Right lobe of liver (tissue), 6 donors: Measurements from ENCODE around the gene FADS3. TPM values are rescaled to one million over a fixed set of nuclear protein-coding genes. Genes with fewer than 3 reads are reported as not detected.

ENCODE experiments used
- ATAC-seq, 4 donors: fragments of 200-7000 bp; cut with Tn5 transposase; one replicate each; pipeline ENCODE4 v1.9.1; 2020; ENCODE audit warnings: mild to moderate bottlenecking in 4 of 4, moderate library complexity in 4 of 4
- DNase-seq, 3 donors: peaks; one replicate each; pipeline ENCODE4 v3.0.0-alpha.2; 2020
- H3K27ac ChIP-seq, 3 donors: fragments of 200-600 bp; one replicate each; pipeline ENCODE4 v1.8.0; 2022
- H3K27me3 ChIP-seq, 2 donors: fragments of 200-600 bp; one replicate each; pipeline ENCODE4 v1.8.0; 2022
- H3K36me3 ChIP-seq, 4 donors: fragments of 200-600 bp; sonication (generic) in 1 of 4; one replicate each; pipeline versions ENCODE4 v1.5.1 to v1.8.0; 2017 to 2022; ENCODE audit warnings: control low read depth in 1 of 4
- H3K4me1 ChIP-seq, 4 donors: fragments of 200-600 bp; sonication (generic) in 1 of 4; one replicate each; pipeline versions ENCODE4 v1.5.1 to v1.8.0; 2017 to 2022; ENCODE audit warnings: control low read depth in 1 of 4
- H3K4me3 ChIP-seq, 3 donors: fragments of 200-600 bp; one replicate each; pipeline ENCODE4 v1.8.0; 2022
- H3K9me3 ChIP-seq, 4 donors: fragments of 200-600 bp; sonication (generic) in 1 of 4; one replicate each; pipeline versions ENCODE4 v1.5.1 to v1.8.0; 2017 to 2022; ENCODE audit warnings: control low read depth in 1 of 4
- CTCF ChIP-seq, 4 donors: fragments of 200-600 bp in 3 of 4; fragments of 450-650 bp in 1 of 4; IDR thresholded peaks; one replicate each; pipeline versions ENCODE4 v1.5.1 to v1.8.0; 2016 to 2022; ENCODE audit warnings: antibody characterized with exemption in 4 of 4, mild to moderate bottlenecking in 2 of 4
- POLR2A ChIP-seq: fragments of 450-650 bp; IDR thresholded peaks from one replicate; pipeline ENCODE4 v1.6.1; 2017; ENCODE audit warnings: antibody characterized with exemption, mild to moderate bottlenecking
- WGBS: methylation state at CpG from one replicate; pipeline ENCODE4 v1.1.6; 2018; ENCODE audit warnings: low coverage, low lambda C conversion rate; ENCODE audit not compliant: insufficient coverage; ENCODE audit errors: missing lambda C conversion rate; 5-methylcytosine and 5-hydroxymethylcytosine counted together
- intact Hi-C, 2 donors: fragments of 100-400 bp; cut with DNase I; formaldehyde crosslinking; loops; one replicate each; pipeline versions ENCODE4 v1.11.2 to v1.14.1; 2022
- total RNA-seq, 6 experiments: library from RNA; depleted of rRNA in 2 of 6; stranded (reverse); fragments of >200 nt in 2 of 6; fragmentation: NEBNext Ultra II Directional in 3 of 6; extraction: Animal tissue kit (Norgen Biotek cat#: 25700) in 3 of 6; gene quantifications; one replicate each; pipeline versions ENCODE4 v1.1.0 to v1.2.4, GENCODE V29; 2016 to 2023
- donor health status: DM: no; HTN: yes; CAD: no.
- donor health status: DM: no; HTN: no; CAD: no.
- donor health status: DM: no; HTN: no; CAD: no.
- donor health status: DM: no; HTN: yes; CAD: no.
- donor health status: DM: no; HTN: yes; CAD: no.

The FADS3 gene
- total RNA-seq, 6 experiments from 2014 or later = 13.0 to 69.8 (median 22.7) TPM

GRCh38 chr11:61905067-61905696 lies 13.8 kb upstream of the FADS3 start:
- Histone ChIP-seq H3K27me3 (no peaks in the 10 kb centered on the region), H3K4me1 (no peaks in the 10 kb centered on the region), H3K36me3 (no peaks in the 10 kb centered on the region), H3K9me3 (no peaks in the 10 kb centered on the region), H3K4me3 (no peak overlapping the region), H3K27ac (no peak overlapping the region)
- DNase-seq (no peak), ATAC-seq (no peak)
- 59% methylated on average over 4 of the region's 13 CpGs for WGBS
- TF ChIP-seq CTCF (IDR thresholded peaks at IDR 0.05) (no peak), POLR2A (no peak)
- intact Hi-C loops = loop anchor here in 1 of 2 donors (10.0 kb wide), 1 partner anchor 170 kb away; no protein-coding TSS in a partner anchor

GRCh38 chr11:61904539-61905048 lies 13.2 kb upstream of the FADS3 start:
- Histone ChIP-seq H3K9me3 (no peaks in the 10 kb centered on the region), H3K36me3 (no peaks in the 10 kb centered on the region), H3K27me3 (no peaks in the 10 kb centered on the region), H3K4me1 (no peaks in the 10 kb centered on the region), H3K4me3 (peak overlapping the region; percentile 32 to 36 (median 33)), H3K27ac (no peak overlapping the region)
- TF ChIP-seq POLR2A (no peak), CTCF (IDR thresholded peaks at IDR 0.05) (no peak)
- intact Hi-C loops = loop anchor here in 1 of 2 donors (10.0 kb wide), 1 partner anchor 170 kb away; no protein-coding TSS in a partner anchor
- WGBS = 31% methylated on average over 6 of the region's 19 CpGs
- peak; percentile 70 to 88 (median 71) for DNase-seq
- peak; percentile 79 to 96 (median 94) for ATAC-seq

DNA sequence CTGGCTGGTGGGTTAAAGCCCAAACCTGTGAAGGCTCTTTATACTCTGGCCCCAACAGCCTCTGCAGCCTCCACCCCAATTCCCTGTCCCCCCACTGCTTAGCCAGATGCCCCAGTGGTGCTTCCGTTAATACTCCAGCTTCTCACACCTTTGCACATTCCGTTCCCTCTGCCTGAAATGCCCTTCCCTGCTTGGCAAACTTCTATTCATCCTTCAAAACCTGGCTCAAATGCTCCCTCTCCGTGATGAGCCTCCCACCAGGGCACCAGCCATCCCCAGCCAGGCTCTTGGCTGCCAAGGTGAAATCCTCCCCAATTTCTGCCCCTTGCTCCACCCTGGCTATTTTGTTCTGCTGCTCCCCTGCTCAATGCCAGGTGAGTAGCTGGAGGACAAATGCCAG lies 12.5 kb upstream of the FADS3 start:
- TF ChIP-seq POLR2A (no peak), CTCF (IDR thresholded peaks at IDR 0.05) (no peak)
- DNase-seq (no peak), ATAC-seq (no peak)
- no peaks in the 10 kb centered on the region for H3K9me3 ChIP-seq
- intact Hi-C loops = loop anchor here in 1 of 2 donors (10.0 kb wide), 1 partner anchor 171 kb away; no protein-coding TSS in a partner anchor
- peaks cover 0 to 3% (median 0%) of the 10 kb centered on the region in 4 donors for H3K4me1 ChIP-seq
- H3K27me3 ChIP-seq = no peaks in the 10 kb centered on the region
- H3K27ac ChIP-seq = no peak overlapping the region
- peak overlapping the region; percentile 32 to 36 (median 33) for H3K4me3 ChIP-seq
- no peaks in the 10 kb centered on the region for H3K36me3 ChIP-seq
- WGBS = 86% methylated on average over 3 of the region's 3 CpGs

DNA sequence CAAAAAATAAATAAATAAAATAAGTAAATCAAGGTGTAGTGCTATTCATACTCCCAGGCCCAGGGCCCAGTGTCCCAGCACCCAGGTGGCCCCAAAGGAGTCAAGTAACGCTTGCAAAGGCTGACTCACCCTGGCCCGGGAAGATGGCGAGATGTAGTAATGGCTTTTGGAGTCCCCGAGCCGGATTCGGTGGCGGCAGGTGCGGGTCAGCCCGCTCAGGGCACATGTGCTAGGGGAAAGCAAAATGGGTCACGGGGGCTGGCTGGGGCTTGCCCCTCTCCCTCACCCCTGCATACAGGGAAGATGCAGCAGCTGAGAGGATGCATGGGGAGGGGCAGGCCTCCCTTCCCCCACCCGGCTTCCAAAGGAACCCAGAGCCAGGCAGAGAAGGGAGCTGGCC lies 11.0 kb upstream of the FADS3 start:
- intact Hi-C loops = loop anchor here in 1 of 2 donors (10.0 kb wide), 1 partner anchor 172 kb away; no protein-coding TSS in a partner anchor
- no peak for DNase-seq
- no peaks in the 10 kb centered on the region for H3K36me3 ChIP-seq

More for the DNA sequence above, 11.0 kb upstream of the FADS3 start:
- Histone ChIP-seq H3K27ac (no peak overlapping the region), H3K4me3 (no peak overlapping the region), H3K4me1 (peaks cover 0 to 3% (median 0%) of the 10 kb centered on the region in 4 donors), H3K27me3 (no peaks in the 10 kb centered on the region), H3K9me3 (no peaks in the 10 kb centered on the region)
- WGBS = 86% methylated on average over 1 of the region's 11 CpGs
- no peak for ATAC-seq
- TF ChIP-seq CTCF (IDR thresholded peaks at IDR 0.05) = no peak
- TF ChIP-seq POLR2A = no peak
